ENCODE data around the gene NHS.

GRCh38 chrX:17542123-17542522 is 167.1 kb downstream of the NHS start:
- TF ChIP-seq CTCF (IDR thresholded peaks at IDR 0.05) = no peak
- TF ChIP-seq ZC3H11A (IDR thresholded peaks at IDR 0.05) = no peak
- no peak for TF ChIP-seq MYC (IDR thresholded peaks at IDR 0.05; ENCODE audit: borderline replicate concordance, low read length)
- no peak for TF ChIP-seq RFX5 (IDR thresholded peaks at IDR 0.05)
- TF ChIP-seq JUN (IDR thresholded peaks at IDR 0.05) = no peak
- TF ChIP-seq CHD2 (IDR thresholded peaks at IDR 0.05; ENCODE audit: low read length, partially characterized antibody) = no peak
- TF ChIP-seq CBX2 (IDR thresholded peaks at IDR 0.05; ENCODE audit: borderline replicate concordance, low read depth) = no peak
- TF ChIP-seq POLR2A (IDR thresholded peaks at IDR 0.05; ENCODE audit: low read length) = no peak
- TF ChIP-seq MAFK (IDR thresholded peaks at IDR 0.05; ENCODE audit: partially characterized antibody) = no peak
- no peak for TF ChIP-seq REST (IDR thresholded peaks at IDR 0.05)
- no peak for TF ChIP-seq JUNB (IDR thresholded peaks at IDR 0.05)

Data from A549 (cell line).